GM12872 (cell line): ENCODE measurements around the gene DNMT3L.

ENCODE experiments used
- CTCF ChIP-seq: IDR thresholded peaks from 3 replicates; pipeline ENCODE4 v1.5.1; 2011; ENCODE audit warnings: low read depth, mild to moderate bottlenecking, low read length, moderate library complexity; ENCODE audit not compliant: insufficient read depth

The DNMT3L gene

DNA sequence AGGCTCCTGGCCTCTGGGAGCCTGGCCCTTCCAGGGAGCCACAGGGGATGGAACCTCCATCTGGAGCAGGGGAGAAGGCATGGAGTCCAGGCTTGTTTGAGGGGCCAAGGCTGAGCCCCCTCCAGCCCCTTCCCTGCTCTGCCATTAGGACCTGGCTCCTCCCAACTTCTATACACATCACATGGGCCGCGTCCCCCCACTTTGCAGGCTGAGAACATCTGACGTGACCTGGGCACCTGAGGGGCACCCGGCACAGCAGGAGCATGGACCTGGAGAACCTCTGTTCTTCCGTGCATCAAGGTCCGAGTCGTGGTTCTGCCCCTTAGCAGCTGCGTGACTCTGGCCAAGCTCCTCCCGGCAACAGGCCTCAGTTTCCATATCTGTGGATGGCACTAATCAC lies 20.1 kb upstream of the DNMT3L start:
- no peak for TF ChIP-seq CTCF

GRCh38 chr21:44279354-44280260 lies 17.9 kb upstream of the DNMT3L start:
- TF ChIP-seq CTCF: no peak

GRCh38 chr21:44275041-44275440 lies 13.3 kb upstream of the DNMT3L start:
- TF ChIP-seq CTCF: no peak

- no peak for TF ChIP-seq CTCF
Measured at GRCh38 chr21:44273046-44273445, 11.3 kb upstream of the DNMT3L start.

GRCh38 chr21:44272284-44272858 lies 10.7 kb upstream of the DNMT3L start:
- no peak for TF ChIP-seq CTCF

GRCh38 chr21:44271558-44272283 lies 10.0 kb upstream of the DNMT3L start:
- no peak for TF ChIP-seq CTCF

DNA sequence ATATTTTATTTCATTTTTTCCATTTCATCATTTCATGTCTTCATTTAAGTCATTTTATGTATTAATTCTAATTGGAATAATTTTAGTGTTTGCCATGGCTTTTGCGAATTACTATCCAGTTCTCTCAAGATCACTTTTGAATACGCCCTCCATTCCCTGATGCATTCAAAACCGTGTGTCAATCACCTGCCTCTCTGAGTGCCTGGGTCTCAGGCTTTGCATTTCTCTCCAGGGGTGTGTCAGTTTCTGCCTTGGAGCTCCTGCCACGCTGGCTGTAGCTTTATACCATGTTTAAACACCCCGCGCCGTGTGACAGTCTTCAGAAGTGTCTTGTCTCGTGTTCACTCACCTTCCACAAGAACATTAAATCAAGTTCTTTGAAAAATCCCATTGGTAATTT lies 7.4 kb upstream of the DNMT3L start:
- no peak for TF ChIP-seq CTCF
